ENCODE measurements around the gene KRT14.
"Not testable (repeated sequence)": the region's sequence is repeated elsewhere in the genome, so short reads cannot be mapped to it uniquely, and the experiment has no call there.

DNA sequence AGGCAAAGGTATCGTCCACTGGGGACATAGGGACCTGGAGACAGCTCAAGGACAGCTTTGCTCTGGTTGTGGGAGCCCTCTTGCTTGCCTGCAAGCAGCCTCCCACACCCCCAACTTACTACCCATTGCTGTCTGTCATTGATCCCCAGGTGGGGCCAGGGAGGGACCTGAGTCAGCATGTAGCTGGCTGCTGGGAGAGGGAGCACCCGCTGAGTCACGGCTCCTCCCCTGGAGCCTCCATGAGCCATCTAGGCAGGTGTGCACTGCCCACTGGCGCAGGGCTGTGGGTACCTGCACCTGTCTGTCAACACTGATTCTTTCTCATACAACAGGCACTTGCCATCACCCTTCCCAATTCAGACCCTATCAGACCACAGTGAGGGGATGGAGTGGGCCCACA is 10.0 kb downstream of the KRT14 start:
- TF ChIP-seq, protein P1, sequence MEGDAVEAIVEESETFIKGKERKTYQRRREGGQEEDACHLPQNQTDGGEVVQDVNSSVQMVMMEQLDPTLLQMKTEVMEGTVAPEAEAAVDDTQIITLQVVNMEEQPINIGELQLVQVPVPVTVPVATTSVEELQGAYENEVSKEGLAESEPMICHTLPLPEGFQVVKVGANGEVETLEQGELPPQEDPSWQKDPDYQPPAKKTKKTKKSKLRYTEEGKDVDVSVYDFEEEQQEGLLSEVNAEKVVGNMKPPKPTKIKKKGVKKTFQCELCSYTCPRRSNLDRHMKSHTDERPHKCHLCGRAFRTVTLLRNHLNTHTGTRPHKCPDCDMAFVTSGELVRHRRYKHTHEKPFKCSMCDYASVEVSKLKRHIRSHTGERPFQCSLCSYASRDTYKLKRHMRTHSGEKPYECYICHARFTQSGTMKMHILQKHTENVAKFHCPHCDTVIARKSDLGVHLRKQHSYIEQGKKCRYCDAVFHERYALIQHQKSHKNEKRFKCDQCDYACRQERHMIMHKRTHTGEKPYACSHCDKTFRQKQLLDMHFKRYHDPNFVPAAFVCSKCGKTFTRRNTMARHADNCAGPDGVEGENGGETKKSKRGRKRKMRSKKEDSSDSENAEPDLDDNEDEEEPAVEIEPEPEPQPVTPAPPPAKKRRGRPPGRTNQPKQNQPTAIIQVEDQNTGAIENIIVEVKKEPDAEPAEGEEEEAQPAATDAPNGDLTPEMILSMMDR (IDR thresholded peaks at IDR 0.05): not testable (repeated sequence)
- TF ChIP-seq POLR2A, EP300 (IDR thresholded peaks at IDR 0.05): not testable (repeated sequence)

All from ovary (tissue), 3 donors.